SK-N-SH treated with all-trans-retinoic acid at 6 μM for 48 hours (cell line): ENCODE data around the gene QRFP.

Experiments used
- CREB5 ChIP-seq: fragments of 250-450 bp; sonication (Bioruptor Pico); IDR thresholded peaks from 2 replicates; pipeline ENCODE4 v1.5.1; 2020; ENCODE audit warnings: low read depth, mild to moderate bottlenecking, moderate library complexity
- ESRRG ChIP-seq: fragments of 250-450 bp; sonication (Bioruptor Pico); IDR thresholded peaks from 2 replicates; pipeline ENCODE4 v1.6.1; 2021; ENCODE audit warnings: mild to moderate bottlenecking
- GLIS3 ChIP-seq: fragments of 250-450 bp; sonication (Bioruptor Pico); IDR thresholded peaks from 2 replicates; pipeline ENCODE4 v1.5.0; 2020; ENCODE audit warnings: mild to moderate bottlenecking, moderate library complexity
- PATZ1 ChIP-seq: fragments of 250-450 bp; sonication (Bioruptor Pico); IDR thresholded peaks from 2 replicates; pipeline ENCODE4 v1.8.0; 2020; ENCODE audit warnings: mild to moderate bottlenecking, moderate library complexity, borderline replicate concordance
- PPARA ChIP-seq: fragments of 250-450 bp; sonication (Bioruptor Pico); IDR thresholded peaks from 2 replicates; pipeline ENCODE4 v1.5.0; 2020; ENCODE audit warnings: mild to moderate bottlenecking, borderline replicate concordance
- RARB ChIP-seq: fragments of 250-450 bp; sonication (Bioruptor Pico); IDR thresholded peaks from 2 replicates; pipeline ENCODE4 v1.8.0; 2021; ENCODE audit warnings: mild to moderate bottlenecking, moderate library complexity
- SNAI2 ChIP-seq: fragments of 250-450 bp; sonication (Bioruptor Pico); IDR thresholded peaks from 2 replicates; pipeline ENCODE4 v1.5.0; 2020; ENCODE audit warnings: mild to moderate bottlenecking, moderate library complexity
- TOX ChIP-seq: fragments of 250-450 bp; sonication (Bioruptor Pico); IDR thresholded peaks from 2 replicates; pipeline ENCODE4 v1.8.0; 2021; ENCODE audit warnings: mild to moderate bottlenecking, moderate library complexity, borderline replicate concordance
- TSHZ2 ChIP-seq: fragments of 250-450 bp; sonication (Bioruptor Pico); IDR thresholded peaks from 2 replicates; pipeline ENCODE4 v1.5.0; 2020; ENCODE audit warnings: mild to moderate bottlenecking, moderate library complexity
- ZFP3 ChIP-seq: fragments of 250-450 bp; sonication (Bioruptor Pico); IDR thresholded peaks from 2 replicates; pipeline ENCODE4 v1.5.0; 2020; ENCODE audit warnings: mild to moderate bottlenecking, moderate library complexity
- ZFP30 ChIP-seq: fragments of 450-650 bp; formaldehyde crosslinking; IDR thresholded peaks from 2 replicates; pipeline ENCODE4 v1.5.0; 2022; ENCODE audit warnings: mild to moderate bottlenecking, moderate library complexity
- ZNF565 ChIP-seq: fragments of 450-650 bp; formaldehyde crosslinking; conservative IDR thresholded peaks from 2 replicates; pipeline ENCODE4 v1.5.0; 2020; ENCODE audit warnings: low read depth, mild to moderate bottlenecking, moderate library complexity
- ZNF70 ChIP-seq: fragments of 450-650 bp; formaldehyde crosslinking; IDR thresholded peaks from 2 replicates; pipeline ENCODE4 v1.5.0; 2020; ENCODE audit warnings: mild to moderate bottlenecking, moderate library complexity

- no peak for TF ChIP-seq ZFP30
- no peak for TF ChIP-seq ZNF565 (CRISPR knock-in tag)
- no peak for TF ChIP-seq CREB5 (CRISPR knock-in tag)
- no peak for TF ChIP-seq PATZ1 (CRISPR knock-in tag)
- TF ChIP-seq ZNF70 (CRISPR knock-in tag): no peak
- no peak for TF ChIP-seq TSHZ2 (CRISPR knock-in tag)
- no peak for TF ChIP-seq ZFP3 (CRISPR knock-in tag)
- TF ChIP-seq ESRRG (CRISPR knock-in tag): no peak
- TF ChIP-seq GLIS3 (CRISPR knock-in tag): no peak
- TF ChIP-seq SNAI2 (CRISPR knock-in tag): no peak
- no peak for TF ChIP-seq RARB
- no peak for TF ChIP-seq PPARA
- TF ChIP-seq TOX: no peak
These were observed 41.6 kb upstream of the QRFP start for GRCh38 chr9:130938184-130938651.
